ENCODE results near the gene KHSRP. TPM values are rescaled to one million over a fixed set of nuclear protein-coding genes. Genes with fewer than 3 reads are reported as not detected.

Gene KHSRP
- total RNA-seq, 2 donors from 2014 or later = 210 to 433 TPM

- TF ChIP-seq, protein P1, sequence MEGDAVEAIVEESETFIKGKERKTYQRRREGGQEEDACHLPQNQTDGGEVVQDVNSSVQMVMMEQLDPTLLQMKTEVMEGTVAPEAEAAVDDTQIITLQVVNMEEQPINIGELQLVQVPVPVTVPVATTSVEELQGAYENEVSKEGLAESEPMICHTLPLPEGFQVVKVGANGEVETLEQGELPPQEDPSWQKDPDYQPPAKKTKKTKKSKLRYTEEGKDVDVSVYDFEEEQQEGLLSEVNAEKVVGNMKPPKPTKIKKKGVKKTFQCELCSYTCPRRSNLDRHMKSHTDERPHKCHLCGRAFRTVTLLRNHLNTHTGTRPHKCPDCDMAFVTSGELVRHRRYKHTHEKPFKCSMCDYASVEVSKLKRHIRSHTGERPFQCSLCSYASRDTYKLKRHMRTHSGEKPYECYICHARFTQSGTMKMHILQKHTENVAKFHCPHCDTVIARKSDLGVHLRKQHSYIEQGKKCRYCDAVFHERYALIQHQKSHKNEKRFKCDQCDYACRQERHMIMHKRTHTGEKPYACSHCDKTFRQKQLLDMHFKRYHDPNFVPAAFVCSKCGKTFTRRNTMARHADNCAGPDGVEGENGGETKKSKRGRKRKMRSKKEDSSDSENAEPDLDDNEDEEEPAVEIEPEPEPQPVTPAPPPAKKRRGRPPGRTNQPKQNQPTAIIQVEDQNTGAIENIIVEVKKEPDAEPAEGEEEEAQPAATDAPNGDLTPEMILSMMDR (IDR thresholded peaks at IDR 0.05) = no peak
- intact Hi-C loops (cut with DNase I) = no loop called here
- Histone ChIP-seq H3K27me3 (no peaks in the 10 kb centered on the region), H3K27ac (no peak overlapping the region), H3K9ac (ENCODE audit: low read depth in 2 of 2, low read length in 2 of 2) (no peak overlapping the region), H3K4me1 (no peaks in the 10 kb centered on the region), H3K36me3 (no peaks in the 10 kb centered on the region), H3K4me3 (no peak overlapping the region), H3K9me3 (no peaks in the 10 kb centered on the region)
- peak; percentile 27 for DNase-seq
Measured at GRCh38 chr19:6374161-6374709, 50.4 kb downstream of the KHSRP start.

GRCh38 chr19:6373813-6374108, 50.9 kb downstream of the KHSRP start:
- no peaks in the 10 kb centered on the region for H3K27me3 ChIP-seq
- peak overlapping the region in 1 of 2 donors; percentile 51 for H3K9ac ChIP-seq (ENCODE audit: low read depth in 2 of 2, low read length in 2 of 2)

GRCh38 chr19:6373096-6373812, 51.4 kb downstream of the KHSRP start:
- H3K36me3 ChIP-seq = no peaks in the 10 kb centered on the region
- peak overlapping the region; percentile 97 for H3K27ac ChIP-seq
- H3K9ac ChIP-seq (ENCODE audit: low read depth in 2 of 2, low read length in 2 of 2) = peak overlapping the region; percentile 89 to 99
- no peaks in the 10 kb centered on the region for H3K27me3 ChIP-seq
- DNase-seq = peak; percentile 99
- TF ChIP-seq, protein P1 (IDR thresholded peaks at IDR 0.05) = no peak
- no peaks in the 10 kb centered on the region for H3K9me3 ChIP-seq
- intact Hi-C loops (cut with DNase I) = no loop called here
- peak overlapping the region; percentile 82 for H3K4me3 ChIP-seq
- no peaks in the 10 kb centered on the region for H3K4me1 ChIP-seq

More at GRCh38 chr19:6373813-6374108, 50.9 kb downstream of the KHSRP start:
- peak overlapping the region; percentile 11 for H3K4me3 ChIP-seq
- TF ChIP-seq, protein P1 (IDR thresholded peaks at IDR 0.05) = no peak
- H3K27ac ChIP-seq = no peak overlapping the region
- no peaks in the 10 kb centered on the region for H3K4me1 ChIP-seq
- H3K36me3 ChIP-seq = no peaks in the 10 kb centered on the region
- intact Hi-C loops (cut with DNase I) = no loop called here
- DNase-seq = no peak
- H3K9me3 ChIP-seq = no peaks in the 10 kb centered on the region

DNA sequence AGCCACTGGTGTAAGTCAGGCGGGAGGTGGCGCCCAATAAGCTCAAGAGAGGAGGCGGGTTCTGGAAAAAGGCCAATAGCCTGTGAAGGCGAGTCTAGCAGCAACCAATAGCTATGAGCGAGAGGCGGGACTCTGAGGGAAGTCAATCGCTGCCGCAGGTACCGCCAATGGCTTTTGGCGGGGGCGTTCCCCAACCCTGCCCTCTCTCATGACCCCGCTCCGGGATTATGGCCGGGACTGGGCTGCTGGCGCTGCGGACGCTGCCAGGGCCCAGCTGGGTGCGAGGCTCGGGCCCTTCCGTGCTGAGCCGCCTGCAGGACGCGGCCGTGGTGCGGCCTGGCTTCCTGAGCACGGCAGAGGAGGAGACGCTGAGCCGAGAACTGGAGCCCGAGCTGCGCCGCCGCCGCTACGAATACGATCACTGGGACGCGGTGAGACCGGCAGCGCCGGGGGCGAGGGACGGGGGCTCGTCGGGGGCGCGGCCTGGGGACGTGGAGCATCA, 52.0 kb downstream of the KHSRP start, which contains the start of gene ALKBH7:
Gene ALKBH7 (plus strand): TSS at position 201 of the 502 bp plus-strand sequence. CDS start 27 bp downstream, at position 228.
- Histone ChIP-seq H3K4me3 (peak within 1 kb of the TSS; percentile 82), H3K9ac (ENCODE audit: low read depth in 2 of 2, low read length in 2 of 2) (peak within 1 kb of the TSS; percentile 89 to 99), H3K4me1 (no peaks in the 10 kb centered on the region), H3K27ac (peak within 1 kb of the TSS; percentile 97), H3K27me3 (no peaks in the 10 kb centered on the region), H3K36me3 (no peaks in the 10 kb centered on the region), H3K9me3 (no peaks in the 10 kb centered on the region)
- intact Hi-C loops (cut with DNase I) = no loop called here
- peak; percentile 99 for DNase-seq
- TF ChIP-seq, protein P1 (IDR thresholded peaks at IDR 0.05) = no peak

- TF ChIP-seq, protein P1 (IDR thresholded peaks at IDR 0.05) = no peak
- Histone ChIP-seq H3K36me3 (peaks cover 4% of the 10 kb centered on the region), H3K4me3 (no peak overlapping the region), H3K27me3 (no peaks in the 10 kb centered on the region), H3K9me3 (no peaks in the 10 kb centered on the region), H3K9ac (ENCODE audit: low read depth in 2 of 2, low read length in 2 of 2) (no peak overlapping the region), H3K4me1 (no peaks in the 10 kb centered on the region), H3K27ac (no peak overlapping the region)
- DNase-seq = no peak
- intact Hi-C loops (cut with DNase I) = no loop called here
Measured at GRCh38 chr19:6364353-6364752, 60.3 kb downstream of the KHSRP start.

Small RNAs within 50 kb of the gene (microRNA-seq; reads per million reads assigned to microRNA genes)
- gene MIR3940 (64.5 reads per million, percentile 48 among the genes with 10 or more reads in this experiment), gene MIR6790 (not detected), gene MIR6885 (3.3 reads per million)

Other genes starting within 250 kb of the KHSRP start
- gene MLLT1, start 144.8 kb downstream of the KHSRP start, total RNA-seq = 10 to 100 TPM; 26.4 to 59.2 TPM
- not detected for gene ACER1, start 91.2 kb downstream of the KHSRP start, total RNA-seq
- gene CLPP, start 63.3 kb downstream of the KHSRP start, total RNA-seq = 100 to 1,000 TPM in 1 of 2 donors, 10 to 100 TPM in 1; 70.0 to 122 TPM
- gene ALKBH7, start 52.0 kb downstream of the KHSRP start, total RNA-seq = 100 to 1,000 TPM; 135 to 150 TPM
- gene PSPN, start 48.9 kb downstream of the KHSRP start, total RNA-seq = 1 to 10 TPM; 1.7 to 6.0 TPM
- gene GTF2F1, start 31.6 kb downstream of the KHSRP start, total RNA-seq = 10 to 100 TPM; 58.2 to 73.6 TPM
- 1 to 10 TPM in 1 of 2 donors, not detected in 1; 1.8 TPM for gene SLC25A41, start 9.0 kb upstream of the KHSRP start, total RNA-seq
- 100 to 1,000 TPM; 124 to 151 TPM for gene SLC25A23, start 35.0 kb upstream of the KHSRP start, total RNA-seq
- gene CRB3, start 39.5 kb upstream of the KHSRP start, total RNA-seq = 100 to 1,000 TPM; 115 to 118 TPM
- gene DENND1C, start 57.0 kb upstream of the KHSRP start, total RNA-seq = 1 to 10 TPM; 2.5 to 2.9 TPM
- gene TUBB4A, start 77.5 kb upstream of the KHSRP start, total RNA-seq = 1 to 10 TPM in 1 of 2 donors, under 1 TPM in 1; 0.44 to 1.4 TPM
- 1 to 10 TPM in 1 of 2 donors, under 1 TPM in 1; 0.79 to 4.0 TPM for gene TNFSF9, start 106.2 kb upstream of the KHSRP start, total RNA-seq
- gene CD70, start 166.3 kb upstream of the KHSRP start, total RNA-seq = under 1 TPM; 0.27 to 0.57 TPM
- 1 to 10 TPM in 1 of 2 donors, under 1 TPM in 1; 0.48 to 1.3 TPM for gene TNFSF14, start 245.3 kb upstream of the KHSRP start, total RNA-seq